ENCODE data around the gene CLCN2.

DNA sequence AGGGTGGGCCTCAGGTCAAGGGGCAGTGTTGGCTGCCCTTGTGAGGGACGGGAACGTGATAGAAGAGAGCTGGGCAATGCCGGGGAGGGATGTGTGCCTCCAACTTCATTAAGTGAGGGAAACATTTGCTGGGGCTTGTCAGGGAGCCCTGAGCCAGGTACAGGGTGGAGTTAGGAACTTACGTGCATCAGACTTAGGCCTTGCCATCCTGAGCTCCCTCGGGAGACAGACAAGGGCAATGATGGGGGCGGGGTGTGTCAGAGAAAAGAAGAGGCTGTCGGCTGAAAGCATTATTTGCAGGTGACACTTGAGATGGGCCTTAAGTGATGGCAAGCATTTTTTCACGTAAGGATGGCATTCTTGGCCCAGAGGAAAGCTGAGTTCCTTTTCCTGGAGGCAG lies 22.4 kb downstream of the CLCN2 start:
- TF ChIP-seq, protein P1, sequence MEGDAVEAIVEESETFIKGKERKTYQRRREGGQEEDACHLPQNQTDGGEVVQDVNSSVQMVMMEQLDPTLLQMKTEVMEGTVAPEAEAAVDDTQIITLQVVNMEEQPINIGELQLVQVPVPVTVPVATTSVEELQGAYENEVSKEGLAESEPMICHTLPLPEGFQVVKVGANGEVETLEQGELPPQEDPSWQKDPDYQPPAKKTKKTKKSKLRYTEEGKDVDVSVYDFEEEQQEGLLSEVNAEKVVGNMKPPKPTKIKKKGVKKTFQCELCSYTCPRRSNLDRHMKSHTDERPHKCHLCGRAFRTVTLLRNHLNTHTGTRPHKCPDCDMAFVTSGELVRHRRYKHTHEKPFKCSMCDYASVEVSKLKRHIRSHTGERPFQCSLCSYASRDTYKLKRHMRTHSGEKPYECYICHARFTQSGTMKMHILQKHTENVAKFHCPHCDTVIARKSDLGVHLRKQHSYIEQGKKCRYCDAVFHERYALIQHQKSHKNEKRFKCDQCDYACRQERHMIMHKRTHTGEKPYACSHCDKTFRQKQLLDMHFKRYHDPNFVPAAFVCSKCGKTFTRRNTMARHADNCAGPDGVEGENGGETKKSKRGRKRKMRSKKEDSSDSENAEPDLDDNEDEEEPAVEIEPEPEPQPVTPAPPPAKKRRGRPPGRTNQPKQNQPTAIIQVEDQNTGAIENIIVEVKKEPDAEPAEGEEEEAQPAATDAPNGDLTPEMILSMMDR (IDR thresholded peaks at IDR 0.05; ENCODE audit: low read length) = no peak
- TF ChIP-seq EZH2 (IDR thresholded peaks at IDR 0.05; ENCODE audit: borderline replicate concordance, low read length) = no peak

Measured in OCI-LY1 (cell line).